Measurements from ENCODE around the gene GLTPD2. TPM values are rescaled to one million over a fixed set of nuclear protein-coding genes. Genes with fewer than 3 reads are reported as not detected.
A peak's percentile ranks its signal among the peaks of the same experiment; 100 is the strongest.

Gene GLTPD2
- total RNA-seq, 1 experiment from 2014 or later, result not detected

DNA sequence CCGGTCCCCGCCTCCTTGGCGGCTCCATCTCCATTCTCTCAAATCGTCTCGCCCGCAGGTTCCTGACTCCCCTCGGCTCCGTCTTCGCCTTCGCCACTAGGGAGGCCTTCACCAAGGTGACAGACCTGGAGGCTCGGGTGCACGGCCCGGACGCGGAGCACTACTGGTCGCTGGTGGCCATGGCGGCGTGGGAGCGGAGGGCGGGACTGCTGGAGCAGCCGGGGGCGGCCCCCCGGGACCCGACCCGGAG, 862 bp downstream of the GLTPD2 start:
- Histone ChIP-seq H3K4me1 (ENCODE audit: insufficient read depth, low read length, poor library complexity, severe bottlenecking) (peaks cover 36% of the 10 kb centered on the region), H3K27ac (ENCODE audit: low read depth, low read length, poor library complexity, severe bottlenecking) (peak overlapping the region; percentile 89), H3K27me3 (replicated peaks; ENCODE audit: insufficient read depth, low read depth, low read length, poor library complexity) (no peaks in the 10 kb centered on the region), H3K4me3 (ENCODE audit: low read depth, low read length, poor library complexity, severe bottlenecking) (peak overlapping the region; percentile 84), H3K36me3 (ENCODE audit: insufficient read depth, low read length, poor library complexity, severe bottlenecking) (no peaks in the 10 kb centered on the region), H3K9me3 (ENCODE audit: low read depth, low read length, poor library complexity, severe bottlenecking) (no peaks in the 10 kb centered on the region)
- no peak for TF ChIP-seq EZH2 (IDR thresholded peaks at IDR 0.05; ENCODE audit: borderline replicate concordance, low read depth, low read length, poor library complexity, severe bottlenecking)
- TF ChIP-seq CTCF (conservative IDR thresholded peaks at IDR 0.05; ENCODE audit: low read depth, low read length), result no peak
- ChIA-PET CTCF (interaction anchor here (1.3 to 1.5 kb wide), 3 partner anchors 58 to 79 kb away, joined by 3 to 7 read pairs (median 5); partner anchors contain the start of genes ARRB2 and MED11), POLR2A (ENCODE audit: low non-redundant PET) (no interaction called here)
- no peak for DNase-seq (ENCODE audit: low spot score)
- BruUV-seq (replicated peaks), result no TSS peak
- intact Hi-C loops (cut with micrococcal nuclease; ENCODE audit: unreplicated experiment), result no loop called here

DNA sequence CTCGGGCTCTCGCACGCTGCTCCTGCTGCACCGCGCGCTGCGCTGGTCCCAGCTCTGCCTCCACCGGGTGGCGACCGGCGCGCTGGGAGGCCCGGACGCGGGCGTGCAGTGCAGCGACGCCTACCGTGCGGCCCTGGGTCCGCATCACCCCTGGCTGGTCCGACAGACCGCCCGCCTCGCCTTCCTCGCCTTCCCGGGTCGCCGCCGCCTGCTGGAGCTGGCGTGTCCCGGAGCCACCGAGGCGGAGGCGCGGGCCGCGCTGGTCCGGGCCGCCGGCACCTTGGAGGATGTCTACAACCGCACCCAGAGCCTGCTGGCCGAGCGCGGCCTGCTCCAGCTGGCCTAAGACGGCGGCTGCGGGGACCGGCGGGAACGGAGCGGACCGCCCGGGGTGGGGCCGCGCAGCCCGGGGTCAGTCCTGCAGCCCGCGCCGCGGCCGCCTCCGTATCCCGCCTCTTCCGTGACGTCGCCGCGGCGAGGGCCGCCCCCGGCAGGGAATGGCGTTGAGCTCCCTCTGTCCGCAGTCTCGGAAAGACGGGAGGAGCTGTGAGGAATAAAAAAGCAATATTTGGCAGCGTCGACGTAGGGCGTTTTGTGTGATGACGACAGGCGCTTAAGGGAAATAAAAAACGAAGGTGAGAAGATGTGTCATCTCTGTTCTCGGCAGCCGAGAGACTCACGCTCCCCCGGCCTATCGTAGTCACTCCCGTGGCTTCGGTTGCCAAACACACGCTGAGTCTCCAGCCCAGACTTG, 1.4 kb downstream of the GLTPD2 start:
- intact Hi-C loops (cut with micrococcal nuclease; ENCODE audit: unreplicated experiment), result no loop called here
- H3K9me3 ChIP-seq (ENCODE audit: low read depth, low read length, poor library complexity, severe bottlenecking), result no peaks in the 10 kb centered on the region
- peak overlapping the region; percentile 84 for H3K4me3 ChIP-seq (ENCODE audit: low read depth, low read length, poor library complexity, severe bottlenecking)
- peak overlapping the region; percentile 89 for H3K27ac ChIP-seq (ENCODE audit: low read depth, low read length, poor library complexity, severe bottlenecking)
- no peaks in the 10 kb centered on the region for H3K36me3 ChIP-seq (ENCODE audit: insufficient read depth, low read length, poor library complexity, severe bottlenecking)
- H3K27me3 ChIP-seq (replicated peaks; ENCODE audit: insufficient read depth, low read depth, low read length, poor library complexity), result no peaks in the 10 kb centered on the region
- TF ChIP-seq EZH2 (IDR thresholded peaks at IDR 0.05; ENCODE audit: borderline replicate concordance, low read depth, low read length, poor library complexity, severe bottlenecking), result no peak
- peak; percentile 52 for TF ChIP-seq CTCF (conservative IDR thresholded peaks at IDR 0.05; ENCODE audit: low read depth, low read length)
- BruUV-seq (replicated peaks), result no TSS peak
- ChIA-PET CTCF (interaction anchor here (0.8 to 1.5 kb wide), 4 partner anchors 42 to 80 kb away, joined by 3 to 7 read pairs (median 4); partner anchors contain the start of genes ARRB2 and MED11), POLR2A (ENCODE audit: low non-redundant PET) (interaction anchor here (0.6 to 0.9 kb wide), 2 partner anchors 80 to 82 kb away, joined by 3 to 4 read pairs; no protein-coding TSS in a partner anchor)
- DNase-seq (ENCODE audit: low spot score), result peak; percentile 84
- peaks cover 36% of the 10 kb centered on the region for H3K4me1 ChIP-seq (ENCODE audit: insufficient read depth, low read length, poor library complexity, severe bottlenecking)

DNA sequence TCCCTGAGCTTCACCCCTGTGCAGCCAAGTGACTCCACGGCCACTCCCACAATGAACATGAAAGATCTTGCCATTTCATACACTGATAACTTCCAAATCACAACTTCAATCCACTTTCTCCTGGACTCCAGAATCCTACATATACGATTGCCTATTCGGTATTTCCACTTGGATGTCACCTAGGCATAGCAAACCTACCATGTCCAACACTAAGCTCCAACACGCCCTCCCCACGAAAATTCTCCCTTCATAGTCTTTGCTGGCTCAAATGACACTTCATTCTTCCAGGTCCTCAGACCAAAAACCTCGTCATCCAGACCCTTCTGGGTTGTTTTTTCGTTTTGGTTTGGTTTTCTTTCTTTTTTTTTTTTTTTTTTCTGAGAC, 1.9 kb downstream of the GLTPD2 start:
- Histone ChIP-seq H3K36me3 (ENCODE audit: insufficient read depth, low read length, poor library complexity, severe bottlenecking) (no peaks in the 10 kb centered on the region), H3K27ac (ENCODE audit: low read depth, low read length, poor library complexity, severe bottlenecking) (peak overlapping the region; percentile 89), H3K27me3 (replicated peaks; ENCODE audit: insufficient read depth, low read depth, low read length, poor library complexity) (no peaks in the 10 kb centered on the region), H3K4me3 (ENCODE audit: low read depth, low read length, poor library complexity, severe bottlenecking) (peak overlapping the region; percentile 84), H3K4me1 (ENCODE audit: insufficient read depth, low read length, poor library complexity, severe bottlenecking) (peaks cover 31% of the 10 kb centered on the region), H3K9me3 (ENCODE audit: low read depth, low read length, poor library complexity, severe bottlenecking) (no peaks in the 10 kb centered on the region)
- no peak for DNase-seq (ENCODE audit: low spot score)
- CTCF ChIA-PET, result interaction anchor here (0.8 to 1.5 kb wide), 4 partner anchors 42 to 80 kb away, joined by 3 to 7 read pairs (median 4); partner anchors contain the start of genes ARRB2 and MED11
- intact Hi-C loops (cut with micrococcal nuclease; ENCODE audit: unreplicated experiment), result no loop called here
- BruUV-seq (replicated peaks), result no TSS peak
- POLR2A ChIA-PET (ENCODE audit: low non-redundant PET), result interaction anchor here (0.6 to 0.9 kb wide), 2 partner anchors 81 to 82 kb away, joined by 3 to 4 read pairs; no protein-coding TSS in a partner anchor
- TF ChIP-seq EZH2 (IDR thresholded peaks at IDR 0.05; ENCODE audit: borderline replicate concordance, low read depth, low read length, poor library complexity, severe bottlenecking) (no peak), CTCF (conservative IDR thresholded peaks at IDR 0.05; ENCODE audit: low read depth, low read length) (no peak)

Measured in A673 (cell line).